HEK293 (cell line): ENCODE measurements around the gene GMDS.
A peak's percentile ranks its signal among the peaks of the same experiment; 100 is the strongest.

Experiments
- GLIS1 ChIP-seq: fragments of 450-650 bp; formaldehyde crosslinking; IDR thresholded peaks from 2 replicates; pipeline ENCODE4 v1.5.1; 2016; ENCODE audit warnings: missing biosample characterization, missing genetic modification characterization
- KLF7 ChIP-seq: fragments of 450-650 bp; formaldehyde crosslinking; IDR thresholded peaks from 2 replicates; pipeline ENCODE4 v1.5.1; 2016; ENCODE audit warnings: missing biosample characterization, missing genetic modification characterization, borderline replicate concordance
- KLF8 ChIP-seq: fragments of 450-650 bp; formaldehyde crosslinking; IDR thresholded peaks from 2 replicates; pipeline ENCODE4 v1.5.1; 2016; ENCODE audit warnings: missing biosample characterization, missing genetic modification characterization
- MEIS1 ChIP-seq: sonication (generic); formaldehyde crosslinking; IDR thresholded peaks from 2 replicates; pipeline ENCODE4 v1.8.1; 2022; ENCODE audit warnings: missing genetic modification reagents, mild to moderate bottlenecking, borderline replicate concordance
- RBAK ChIP-seq: fragments of 450-650 bp; formaldehyde crosslinking; IDR thresholded peaks from 2 replicates; pipeline ENCODE4 v1.5.1; 2016; ENCODE audit warnings: missing biosample characterization, missing genetic modification characterization
- SP7 ChIP-seq: fragments of 450-650 bp; formaldehyde crosslinking; IDR thresholded peaks from 2 replicates; pipeline ENCODE4 v1.5.1; 2016; ENCODE audit warnings: missing biosample characterization, missing genetic modification characterization
- ZBTB17 ChIP-seq: fragments of 450-650 bp; formaldehyde crosslinking; IDR thresholded peaks from 2 replicates; pipeline ENCODE4 v1.5.1; 2016; ENCODE audit warnings: missing biosample characterization, missing genetic modification characterization
- ZBTB21 ChIP-seq: fragments of 450-650 bp; formaldehyde crosslinking; IDR thresholded peaks from 2 replicates; pipeline ENCODE4 v1.5.1; 2017; ENCODE audit warnings: missing biosample characterization, missing genetic modification characterization
- ZEB2 ChIP-seq: fragments of 450-650 bp; formaldehyde crosslinking; IDR thresholded peaks from 2 replicates; pipeline ENCODE4 v1.5.1; 2016; ENCODE audit warnings: missing biosample characterization, missing genetic modification characterization
- ZFP3 ChIP-seq: fragments of 450-650 bp; formaldehyde crosslinking; IDR thresholded peaks from 2 replicates; pipeline ENCODE4 v1.5.1; 2016; ENCODE audit warnings: low read depth, missing biosample characterization, missing genetic modification characterization
- ZFP41 ChIP-seq: fragments of 450-650 bp; formaldehyde crosslinking; IDR thresholded peaks from 2 replicates; pipeline ENCODE4 v1.5.1; 2016; ENCODE audit warnings: missing biosample characterization, missing genetic modification characterization, borderline replicate concordance
- ZNF112 ChIP-seq: fragments of 450-650 bp; formaldehyde crosslinking; IDR thresholded peaks from 2 replicates; pipeline ENCODE4 v1.5.0; 2017; ENCODE audit warnings: missing biosample characterization, missing genetic modification characterization
- ZNF138 ChIP-seq: fragments of 450-650 bp; formaldehyde crosslinking; IDR thresholded peaks from 2 replicates; pipeline ENCODE4 v1.5.1; 2016; ENCODE audit warnings: missing biosample characterization, missing genetic modification characterization, borderline replicate concordance
- ZNF157 ChIP-seq: fragments of 450-650 bp; formaldehyde crosslinking; IDR thresholded peaks from 2 replicates; pipeline ENCODE4 v1.5.1; 2016; ENCODE audit warnings: missing biosample characterization, missing genetic modification characterization
- ZNF174 ChIP-seq: fragments of 450-650 bp; formaldehyde crosslinking; IDR thresholded peaks from 2 replicates; pipeline ENCODE4 v1.5.0; 2017; ENCODE audit warnings: missing biosample characterization, mild to moderate bottlenecking, missing genetic modification characterization
- ZNF19 ChIP-seq: fragments of 450-650 bp; formaldehyde crosslinking; IDR thresholded peaks from 2 replicates; pipeline ENCODE4; 2016; ENCODE audit warnings: missing biosample characterization, missing genetic modification characterization, low read depth
- ZNF202 ChIP-seq: fragments of 450-650 bp; formaldehyde crosslinking; IDR thresholded peaks from 2 replicates; pipeline ENCODE4 v1.5.1; 2016; ENCODE audit warnings: missing biosample characterization, missing genetic modification characterization, borderline replicate concordance
- ZNF221 ChIP-seq: fragments of 450-650 bp; formaldehyde crosslinking; IDR thresholded peaks from 2 replicates; pipeline ENCODE4 v1.5.1; 2017; ENCODE audit warnings: missing biosample characterization, missing genetic modification characterization, borderline replicate concordance
- ZNF23 ChIP-seq: fragments of 450-650 bp; formaldehyde crosslinking; IDR thresholded peaks from 2 replicates; pipeline ENCODE4 v1.5.1; 2016; ENCODE audit warnings: missing biosample characterization, missing genetic modification characterization, borderline replicate concordance
- ZNF24 ChIP-seq: fragments of 450-650 bp; formaldehyde crosslinking; IDR thresholded peaks from 2 replicates; pipeline ENCODE4 v1.5.1; 2016; ENCODE audit warnings: missing biosample characterization, missing genetic modification characterization
- ZNF350 ChIP-seq: fragments of 450-650 bp; formaldehyde crosslinking; IDR thresholded peaks from 2 replicates; pipeline ENCODE4 v1.5.0; 2017; ENCODE audit warnings: missing biosample characterization, mild to moderate bottlenecking, missing genetic modification characterization
- ZNF366 ChIP-seq: fragments of 450-650 bp; formaldehyde crosslinking; conservative IDR thresholded peaks from 2 replicates; pipeline ENCODE4 v1.5.1; 2016; ENCODE audit warnings: missing biosample characterization, missing genetic modification characterization
- ZNF423 ChIP-seq: fragments of 450-650 bp; formaldehyde crosslinking; IDR thresholded peaks from 2 replicates; pipeline ENCODE4 v1.5.1; 2016; ENCODE audit warnings: missing biosample characterization, missing genetic modification characterization
- ZNF48 ChIP-seq: fragments of 450-650 bp; formaldehyde crosslinking; IDR thresholded peaks from 2 replicates; pipeline ENCODE4 v1.5.1; 2016; ENCODE audit warnings: missing biosample characterization, missing genetic modification characterization
- ZNF514 ChIP-seq: fragments of 450-650 bp; formaldehyde crosslinking; IDR thresholded peaks from 2 replicates; pipeline ENCODE4 v1.5.1; 2016; ENCODE audit warnings: missing biosample characterization, missing genetic modification characterization
- ZNF555 ChIP-seq: fragments of 450-650 bp; formaldehyde crosslinking; conservative IDR thresholded peaks from 2 replicates; pipeline ENCODE4 v1.5.1; 2017; ENCODE audit warnings: missing biosample characterization, mild to moderate bottlenecking, missing genetic modification characterization, inconsistent platforms
- ZNF560 ChIP-seq: fragments of 450-650 bp; formaldehyde crosslinking; IDR thresholded peaks from 2 replicates; pipeline ENCODE4 v1.5.1; 2017; ENCODE audit warnings: missing biosample characterization, missing genetic modification characterization, borderline replicate concordance
- ZNF626 ChIP-seq: fragments of 450-650 bp; sonication (Bioruptor Pico); formaldehyde crosslinking; IDR thresholded peaks from 2 replicates; pipeline ENCODE4 v1.5.1; 2018; ENCODE audit warnings: missing biosample characterization, missing genetic modification characterization, inconsistent platforms
- ZNF701 ChIP-seq: fragments of 450-650 bp; formaldehyde crosslinking; IDR thresholded peaks from 2 replicates; pipeline ENCODE4 v1.5.1; 2016; ENCODE audit warnings: missing biosample characterization, missing genetic modification characterization
- ZNF792 ChIP-seq: fragments of 450-650 bp; formaldehyde crosslinking; IDR thresholded peaks from 2 replicates; pipeline ENCODE4 v1.5.1; 2016; ENCODE audit warnings: missing biosample characterization, missing genetic modification characterization
- ZNF843 ChIP-seq: fragments of 450-650 bp; formaldehyde crosslinking; IDR thresholded peaks from 2 replicates; pipeline ENCODE4 v1.5.1; 2016; ENCODE audit warnings: missing biosample characterization, missing genetic modification characterization
- TF ChIP-seq, protein P1 (sequence below): fragments of 450-650 bp; formaldehyde crosslinking; IDR thresholded peaks from 2 replicates; pipeline ENCODE4 v1.5.1; 2016; ENCODE audit warnings: missing biosample characterization, missing genetic modification characterization
- TF ChIP-seq, protein P2 (sequence below): fragments of 450-650 bp; formaldehyde crosslinking; IDR thresholded peaks from 2 replicates; pipeline ENCODE4 v1.5.1; 2016; ENCODE audit warnings: missing biosample characterization, missing genetic modification characterization
- TF ChIP-seq, protein P3 (sequence below): fragments of 450-650 bp; formaldehyde crosslinking; IDR thresholded peaks from 2 replicates; pipeline ENCODE4 v1.5.1; 2017; ENCODE audit warnings: missing biosample characterization, missing genetic modification characterization
- TF ChIP-seq, protein P4 (sequence below): fragments of 450-650 bp; formaldehyde crosslinking; IDR thresholded peaks from 2 replicates; pipeline ENCODE4 v1.5.1; 2016; ENCODE audit warnings: missing biosample characterization, missing genetic modification characterization

Gene GMDS

DNA sequence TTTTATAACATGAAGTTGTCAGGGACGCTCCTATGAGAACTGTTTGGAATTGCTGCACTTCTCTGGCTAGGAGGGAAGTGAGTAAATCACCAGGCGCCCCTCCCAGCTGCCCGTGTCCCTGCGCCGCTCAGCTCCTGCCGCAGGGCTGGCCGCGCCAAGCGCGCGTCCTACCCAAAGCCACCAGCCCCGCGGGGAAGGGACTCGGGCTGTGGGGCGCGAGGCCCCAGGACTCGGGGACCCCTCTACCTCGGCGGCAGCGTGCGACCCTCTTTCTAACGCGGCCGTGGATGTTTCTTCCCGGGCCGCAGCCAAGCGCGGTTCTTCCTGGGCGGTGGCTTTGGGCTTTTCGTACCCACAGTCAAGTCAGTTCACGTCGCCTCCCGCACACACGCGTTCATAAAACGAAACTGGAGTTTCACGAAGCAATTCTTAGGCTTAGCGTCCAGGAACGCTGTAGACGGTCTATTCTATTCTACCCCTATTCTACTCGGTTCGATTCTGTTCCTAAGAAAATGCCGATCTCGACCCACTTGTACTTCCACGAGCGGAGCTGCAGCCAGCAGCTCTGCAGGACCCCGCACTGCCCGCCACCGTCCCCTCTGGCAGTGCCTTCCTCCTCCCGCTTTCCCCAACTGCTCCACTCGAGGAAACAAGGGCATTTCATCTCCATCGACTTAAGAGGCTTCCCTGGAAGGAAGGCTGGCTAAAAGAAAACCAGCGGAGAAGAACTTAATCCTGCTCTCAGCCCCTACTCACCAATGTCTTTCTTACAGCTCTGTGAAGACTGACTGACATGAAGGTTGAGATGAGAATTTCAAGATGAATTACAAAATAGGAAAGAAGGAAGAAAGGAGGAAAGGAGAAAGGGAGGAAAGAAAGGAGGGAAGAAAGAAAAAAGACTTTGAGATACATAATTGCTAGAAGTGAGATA, 620.3 kb downstream of the GMDS start (continued):
- no peak for TF ChIP-seq ZNF555 (tag by site-specific recombination)
- peak; percentile 78 for TF ChIP-seq ZBTB17 (tag by site-specific recombination)
- TF ChIP-seq ZNF112 (tag by site-specific recombination) = no peak
- TF ChIP-seq, protein P1, sequence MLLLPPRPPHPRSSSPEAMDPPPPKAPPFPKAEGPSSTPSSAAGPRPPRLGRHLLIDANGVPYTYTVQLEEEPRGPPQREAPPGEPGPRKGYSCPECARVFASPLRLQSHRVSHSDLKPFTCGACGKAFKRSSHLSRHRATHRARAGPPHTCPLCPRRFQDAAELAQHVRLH = no peak
- no peak for TF ChIP-seq ZNF843 (tag by site-specific recombination)
- no peak for TF ChIP-seq ZNF792 (tag by site-specific recombination)
- TF ChIP-seq ZNF514 (tag by site-specific recombination) = no peak
- no peak for TF ChIP-seq ZNF157 (tag by site-specific recombination)
- TF ChIP-seq ZNF138 (tag by site-specific recombination) = no peak
- TF ChIP-seq, protein P2, sequence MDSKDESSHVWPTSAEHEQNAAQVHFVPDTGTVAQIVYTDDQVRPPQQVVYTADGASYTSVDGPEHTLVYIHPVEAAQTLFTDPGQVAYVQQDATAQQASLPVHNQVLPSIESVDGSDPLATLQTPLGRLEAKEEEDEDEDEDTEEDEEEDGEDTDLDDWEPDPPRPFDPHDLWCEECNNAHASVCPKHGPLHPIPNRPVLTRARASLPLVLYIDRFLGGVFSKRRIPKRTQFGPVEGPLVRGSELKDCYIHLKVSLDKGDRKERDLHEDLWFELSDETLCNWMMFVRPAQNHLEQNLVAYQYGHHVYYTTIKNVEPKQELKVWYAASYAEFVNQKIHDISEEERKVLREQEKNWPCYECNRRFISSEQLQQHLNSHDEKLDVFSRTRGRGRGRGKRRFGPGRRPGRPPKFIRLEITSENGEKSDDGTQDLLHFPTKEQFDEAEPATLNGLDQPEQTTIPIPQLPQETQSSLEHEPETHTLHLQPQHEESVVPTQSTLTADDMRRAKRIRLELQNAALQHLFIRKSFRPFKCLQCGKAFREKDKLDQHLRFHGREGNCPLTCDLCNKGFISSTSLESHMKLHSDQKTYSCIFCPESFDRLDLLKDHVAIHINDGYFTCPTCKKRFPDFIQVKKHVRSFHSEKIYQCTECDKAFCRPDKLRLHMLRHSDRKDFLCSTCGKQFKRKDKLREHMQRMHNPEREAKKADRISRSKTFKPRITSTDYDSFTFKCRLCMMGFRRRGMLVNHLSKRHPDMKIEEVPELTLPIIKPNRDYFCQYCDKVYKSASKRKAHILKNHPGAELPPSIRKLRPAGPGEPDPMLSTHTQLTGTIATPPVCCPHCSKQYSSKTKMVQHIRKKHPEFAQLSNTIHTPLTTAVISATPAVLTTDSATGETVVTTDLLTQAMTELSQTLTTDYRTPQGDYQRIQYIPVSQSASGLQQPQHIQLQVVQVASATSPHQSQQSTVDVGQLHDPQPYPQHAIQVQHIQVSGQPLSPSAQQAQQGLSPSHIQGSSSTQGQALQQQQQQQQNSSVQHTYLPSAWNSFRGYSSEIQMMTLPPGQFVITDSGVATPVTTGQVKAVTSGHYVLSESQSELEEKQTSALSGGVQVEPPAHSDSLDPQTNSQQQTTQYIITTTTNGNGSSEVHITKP = no peak; the same call in 1 of the 2 replicates
- no peak for TF ChIP-seq ZNF48 (tag by site-specific recombination)
- no peak for TF ChIP-seq ZNF350
- 0 out of 2 replicates have a peak, but pooled peaks have one; percentile 13 for TF ChIP-seq KLF8 (tag by site-specific recombination)
- TF ChIP-seq ZNF19 (tag by site-specific recombination) = no peak
- 0 out of 2 replicates have a peak, but pooled peaks have one; percentile 5 for TF ChIP-seq SP7 (tag by site-specific recombination)
- TF ChIP-seq ZNF560 = no peak
- TF ChIP-seq ZNF174 (tag by site-specific recombination) = no peak
- TF ChIP-seq GLIS1 = no peak
- TF ChIP-seq, protein P3, sequence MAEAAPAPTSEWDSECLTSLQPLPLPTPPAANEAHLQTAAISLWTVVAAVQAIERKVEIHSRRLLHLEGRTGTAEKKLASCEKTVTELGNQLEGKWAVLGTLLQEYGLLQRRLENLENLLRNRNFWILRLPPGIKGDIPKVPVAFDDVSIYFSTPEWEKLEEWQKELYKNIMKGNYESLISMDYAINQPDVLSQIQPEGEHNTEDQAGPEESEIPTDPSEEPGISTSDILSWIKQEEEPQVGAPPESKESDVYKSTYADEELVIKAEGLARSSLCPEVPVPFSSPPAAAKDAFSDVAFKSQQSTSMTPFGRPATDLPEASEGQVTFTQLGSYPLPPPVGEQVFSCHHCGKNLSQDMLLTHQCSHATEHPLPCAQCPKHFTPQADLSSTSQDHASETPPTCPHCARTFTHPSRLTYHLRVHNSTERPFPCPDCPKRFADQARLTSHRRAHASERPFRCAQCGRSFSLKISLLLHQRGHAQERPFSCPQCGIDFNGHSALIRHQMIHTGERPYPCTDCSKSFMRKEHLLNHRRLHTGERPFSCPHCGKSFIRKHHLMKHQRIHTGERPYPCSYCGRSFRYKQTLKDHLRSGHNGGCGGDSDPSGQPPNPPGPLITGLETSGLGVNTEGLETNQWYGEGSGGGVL (tag by site-specific recombination) = no peak
- no peak for TF ChIP-seq ZFP3
- no peak for TF ChIP-seq ZNF24 (tag by site-specific recombination)
- TF ChIP-seq, protein P4, sequence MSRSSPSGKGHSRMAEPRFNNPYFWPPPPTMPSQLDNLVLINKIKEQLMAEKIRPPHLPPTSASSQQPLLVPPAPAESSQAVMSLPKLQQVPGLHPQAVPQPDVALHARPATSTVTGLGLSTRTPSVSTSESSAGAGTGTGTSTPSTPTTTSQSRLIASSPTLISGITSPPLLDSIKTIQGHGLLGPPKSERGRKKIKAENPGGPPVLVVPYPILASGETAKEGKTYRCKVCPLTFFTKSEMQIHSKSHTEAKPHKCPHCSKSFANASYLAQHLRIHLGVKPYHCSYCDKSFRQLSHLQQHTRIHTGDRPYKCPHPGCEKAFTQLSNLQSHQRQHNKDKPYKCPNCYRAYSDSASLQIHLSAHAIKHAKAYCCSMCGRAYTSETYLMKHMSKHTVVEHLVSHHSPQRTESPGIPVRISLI (tag by site-specific recombination) = no peak
- TF ChIP-seq ZNF701 (tag by site-specific recombination) = no peak
- no peak for TF ChIP-seq ZNF423 (tag by site-specific recombination)
- no peak for TF ChIP-seq MEIS1 (CRISPR knock-in tag)
- no peak for TF ChIP-seq RBAK
- TF ChIP-seq ZBTB21 (tag by site-specific recombination) = no peak
- 0 out of 2 replicates have a peak, but pooled peaks have one; percentile 7 for TF ChIP-seq ZEB2 (tag by site-specific recombination)
- TF ChIP-seq ZNF23 (tag by site-specific recombination) = no peak
- TF ChIP-seq ZNF221 (tag by site-specific recombination) = no peak
- peak; percentile 98 for TF ChIP-seq ZNF366 (tag by site-specific recombination)
- TF ChIP-seq ZNF626 = no peak
- no peak for TF ChIP-seq KLF7 (tag by site-specific recombination)
- TF ChIP-seq ZNF202 (tag by site-specific recombination) = no peak
- no peak for TF ChIP-seq ZFP41 (tag by site-specific recombination)
